Measurements from ENCODE around the gene RAB30. TPM values are rescaled to one million over a fixed set of nuclear protein-coding genes. Genes with fewer than 3 reads are reported as not detected.

RAB30 gene
- total RNA-seq, 1 donor from 2014 or later, result 73.8 TPM

DNA sequence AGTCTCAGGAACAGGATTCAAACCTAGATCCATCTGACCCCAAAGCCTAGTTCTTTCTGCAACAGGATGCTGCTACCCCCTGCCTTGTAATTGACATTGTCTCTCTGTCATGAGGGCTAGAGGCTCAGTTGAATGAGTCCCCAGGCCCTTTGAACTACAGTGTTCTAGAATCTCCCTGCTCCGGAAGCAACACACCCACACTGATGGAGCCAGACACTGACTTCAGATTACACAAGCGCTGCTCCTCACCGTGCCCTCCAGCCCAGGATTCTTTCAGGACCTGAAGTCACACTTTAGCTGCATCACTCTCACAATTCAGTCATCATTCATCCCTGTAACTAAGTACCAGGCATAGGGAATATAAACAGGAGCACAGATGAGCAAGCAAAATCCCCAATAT is 69.6 kb downstream of the RAB30 start:
- H3K4me3 Mint-ChIP-seq (ENCODE audit: unreplicated experiment), result no peak overlapping the region
- H3K4me1 Mint-ChIP-seq (ENCODE audit: unreplicated experiment), result peaks cover 52% of the 10 kb centered on the region
- H3K36me3 Mint-ChIP-seq (ENCODE audit: unreplicated experiment), result peaks cover 6% of the 10 kb centered on the region
- peak overlapping the region; percentile 59 for H3K27ac Mint-ChIP-seq (ENCODE audit: unreplicated experiment)
- no peak for DNase-seq (ENCODE audit: extremely low spot score, unreplicated experiment)
- no peaks in the 10 kb centered on the region for H3K9me3 Mint-ChIP-seq (ENCODE audit: unreplicated experiment)
- H3K27me3 Mint-ChIP-seq (ENCODE audit: unreplicated experiment), result no peaks in the 10 kb centered on the region
- no peak for TF ChIP-seq CTCF (IDR thresholded peaks at IDR 0.05)

GRCh38 chr11:83000381-83000780 is 71.3 kb downstream of the RAB30 start:
- Mint-ChIP-seq H3K4me3 (ENCODE audit: unreplicated experiment) (no peak overlapping the region), H3K27ac (ENCODE audit: unreplicated experiment) (peak overlapping the region; percentile 77), H3K36me3 (ENCODE audit: unreplicated experiment) (peaks cover 8% of the 10 kb centered on the region), H3K9me3 (ENCODE audit: unreplicated experiment) (no peaks in the 10 kb centered on the region), H3K27me3 (ENCODE audit: unreplicated experiment) (no peaks in the 10 kb centered on the region), H3K4me1 (ENCODE audit: unreplicated experiment) (peaks cover 57% of the 10 kb centered on the region)
- no peak for DNase-seq (ENCODE audit: extremely low spot score, unreplicated experiment)
- no peak for TF ChIP-seq CTCF (IDR thresholded peaks at IDR 0.05)

DNA sequence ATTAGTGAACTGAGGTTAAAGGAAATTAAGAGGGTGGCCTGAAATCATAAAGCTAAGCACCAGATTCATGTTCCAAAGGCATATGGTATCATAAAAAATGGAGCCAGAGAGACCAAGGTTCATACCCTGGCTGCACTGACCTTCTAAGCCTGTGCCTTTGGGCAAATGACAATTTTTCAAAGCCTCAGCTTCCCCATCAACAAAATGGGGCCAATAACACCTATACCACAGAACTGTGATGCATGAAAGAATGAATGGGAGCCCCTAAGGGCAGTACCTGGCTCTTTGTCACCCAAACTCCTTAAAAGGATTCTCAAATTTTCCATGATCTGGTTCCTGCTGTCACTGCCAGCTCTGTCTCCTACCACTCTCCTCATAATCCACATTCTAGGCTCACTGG is 72.5 kb downstream of the RAB30 start:
- H3K36me3 Mint-ChIP-seq (ENCODE audit: unreplicated experiment), result peaks cover 10% of the 10 kb centered on the region
- no peaks in the 10 kb centered on the region for H3K9me3 Mint-ChIP-seq (ENCODE audit: unreplicated experiment)
- H3K27ac Mint-ChIP-seq (ENCODE audit: unreplicated experiment), result peak overlapping the region; percentile 77
- no peak for TF ChIP-seq CTCF (IDR thresholded peaks at IDR 0.05)
- DNase-seq (ENCODE audit: extremely low spot score, unreplicated experiment), result no peak
- no peaks in the 10 kb centered on the region for H3K27me3 Mint-ChIP-seq (ENCODE audit: unreplicated experiment)
- H3K4me3 Mint-ChIP-seq (ENCODE audit: unreplicated experiment), result no peak overlapping the region
- peaks cover 69% of the 10 kb centered on the region for H3K4me1 Mint-ChIP-seq (ENCODE audit: unreplicated experiment)

DNA sequence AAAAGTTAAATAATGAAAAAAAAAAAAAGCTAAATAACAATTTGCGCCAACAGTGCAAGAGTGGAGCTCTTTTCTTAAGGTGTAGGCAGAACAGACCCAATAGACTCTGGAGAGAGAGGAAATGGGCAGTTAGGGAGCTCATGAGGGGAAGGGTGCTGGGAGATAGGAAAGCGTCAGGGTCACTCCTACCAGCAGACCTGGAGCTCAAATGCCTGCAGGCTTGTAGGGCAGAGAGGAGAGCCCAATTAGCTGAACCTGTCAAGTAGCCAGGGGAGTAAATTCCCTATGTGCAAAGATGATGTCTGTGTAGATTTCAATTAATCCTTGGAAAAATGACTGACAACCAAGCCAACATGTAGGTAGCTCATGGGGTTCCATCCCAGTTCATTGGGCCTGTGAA is 73.0 kb downstream of the RAB30 start:
- Mint-ChIP-seq H3K4me3 (ENCODE audit: unreplicated experiment) (no peak overlapping the region), H3K9me3 (ENCODE audit: unreplicated experiment) (no peaks in the 10 kb centered on the region), H3K27ac (ENCODE audit: unreplicated experiment) (no peak overlapping the region), H3K36me3 (ENCODE audit: unreplicated experiment) (peaks cover 15% of the 10 kb centered on the region), H3K4me1 (ENCODE audit: unreplicated experiment) (peaks cover 74% of the 10 kb centered on the region), H3K27me3 (ENCODE audit: unreplicated experiment) (no peaks in the 10 kb centered on the region)
- DNase-seq (ENCODE audit: extremely low spot score, unreplicated experiment), result no peak
- TF ChIP-seq CTCF (IDR thresholded peaks at IDR 0.05), result no peak

GRCh38 chr11:82996966-82997606 is 74.6 kb downstream of the RAB30 start:
- no peak for DNase-seq (ENCODE audit: extremely low spot score, unreplicated experiment)
- H3K36me3 Mint-ChIP-seq (ENCODE audit: unreplicated experiment), result peaks cover 25% of the 10 kb centered on the region
- peaks cover 82% of the 10 kb centered on the region for H3K4me1 Mint-ChIP-seq (ENCODE audit: unreplicated experiment)
- no peaks in the 10 kb centered on the region for H3K27me3 Mint-ChIP-seq (ENCODE audit: unreplicated experiment)
- no peaks in the 10 kb centered on the region for H3K9me3 Mint-ChIP-seq (ENCODE audit: unreplicated experiment)
- peak overlapping the region; percentile 92 for H3K27ac Mint-ChIP-seq (ENCODE audit: unreplicated experiment)
- no peak for TF ChIP-seq CTCF (IDR thresholded peaks at IDR 0.05)
- H3K4me3 Mint-ChIP-seq (ENCODE audit: unreplicated experiment), result no peak overlapping the region
